GM21515 (cell line): Measurements from ENCODE around the gene APOO.

Experiments
- ATAC-seq: cut with Tn5 transposase; IDR thresholded peaks from one replicate; pipeline ENCODE4 v1.9.1; 2021; ENCODE audit not compliant: unreplicated experiment

Gene APOO

DNA sequence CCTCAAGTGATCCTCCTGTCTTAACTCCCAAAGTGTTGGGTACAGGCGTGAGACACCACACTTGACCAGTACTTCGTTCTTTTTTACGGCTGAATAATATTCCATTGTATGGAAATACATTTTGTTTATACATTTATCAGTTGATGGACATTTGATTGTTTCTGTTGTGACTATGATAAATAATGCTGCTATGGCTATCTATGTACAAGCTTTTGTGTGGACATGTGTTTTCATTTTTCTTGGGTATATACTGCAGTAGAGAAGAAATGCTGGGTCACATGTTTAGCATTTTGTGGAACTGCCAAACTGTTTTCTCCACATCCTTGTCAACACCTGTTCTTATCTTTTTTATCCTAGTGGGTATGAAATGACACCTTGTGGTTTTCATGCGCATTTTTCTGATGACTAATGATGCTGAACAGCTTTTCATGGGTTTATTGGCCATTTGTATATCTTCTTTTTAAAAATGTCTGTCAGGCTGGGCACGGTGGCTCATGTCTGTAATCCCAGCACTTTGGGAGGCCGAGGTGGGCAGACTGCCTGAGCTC, 87.4 kb downstream of the APOO start:
- no peak for ATAC-seq

DNA sequence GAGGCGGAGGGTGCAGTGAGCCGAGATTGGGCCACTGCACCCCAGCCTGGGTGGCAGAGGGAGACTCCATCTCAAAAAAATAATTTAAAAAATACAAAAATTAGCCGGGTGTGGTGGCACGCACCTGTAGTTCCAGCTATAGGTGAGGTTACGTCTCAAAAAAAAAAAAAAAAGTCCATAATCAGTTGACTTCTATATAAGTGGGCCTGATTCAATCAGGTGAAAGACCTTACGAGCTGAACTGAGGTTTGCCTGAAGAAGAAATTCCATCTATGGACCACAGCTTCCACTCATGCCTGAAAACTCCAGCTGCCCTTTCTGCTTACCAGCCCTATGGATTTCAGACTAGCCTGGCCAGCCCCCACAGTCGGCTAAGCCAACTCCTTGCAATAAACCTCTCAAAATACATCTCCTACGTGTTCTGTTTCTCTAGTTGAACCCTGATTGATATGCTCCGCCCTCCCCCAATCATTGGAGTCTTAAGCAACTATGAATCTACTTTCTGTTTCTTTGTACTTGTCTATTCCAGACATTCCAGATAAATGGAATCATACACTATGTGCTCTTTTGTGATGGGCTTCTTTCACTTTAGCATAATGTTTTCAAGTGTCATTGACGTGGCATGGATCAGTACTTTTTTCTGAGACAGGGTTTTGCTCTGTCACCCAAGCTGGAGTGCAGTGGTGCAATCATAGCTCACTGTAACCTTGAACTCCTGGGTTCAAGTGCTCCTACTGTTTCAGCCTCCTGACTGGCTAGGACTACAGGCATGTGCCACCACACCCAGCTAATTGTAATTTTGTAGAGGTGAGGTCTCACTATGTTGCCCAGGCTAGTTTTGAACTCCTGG, 88.1 kb downstream of the APOO start:
- no peak for ATAC-seq

DNA sequence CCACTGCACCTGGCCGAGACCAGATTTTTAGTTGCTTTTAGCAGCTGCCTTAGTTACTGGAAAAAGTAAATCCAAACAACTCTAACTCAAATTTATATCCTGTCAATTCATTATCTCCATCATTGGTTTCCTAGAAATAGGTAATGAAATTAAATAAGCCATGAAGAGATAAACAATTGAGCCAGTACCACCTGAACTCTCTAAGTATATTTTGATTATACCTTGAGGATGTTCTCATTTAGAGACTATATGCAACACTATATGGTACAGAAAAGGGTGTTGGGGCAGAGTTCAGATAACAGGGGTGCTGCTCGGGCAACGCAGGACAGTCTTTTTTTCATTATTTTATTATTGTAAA, 89.8 kb downstream of the APOO start:
- ATAC-seq, result no peak

GRCh38 chrX:23816179-23816578, 91.6 kb downstream of the APOO start:
- no peak for ATAC-seq

DNA sequence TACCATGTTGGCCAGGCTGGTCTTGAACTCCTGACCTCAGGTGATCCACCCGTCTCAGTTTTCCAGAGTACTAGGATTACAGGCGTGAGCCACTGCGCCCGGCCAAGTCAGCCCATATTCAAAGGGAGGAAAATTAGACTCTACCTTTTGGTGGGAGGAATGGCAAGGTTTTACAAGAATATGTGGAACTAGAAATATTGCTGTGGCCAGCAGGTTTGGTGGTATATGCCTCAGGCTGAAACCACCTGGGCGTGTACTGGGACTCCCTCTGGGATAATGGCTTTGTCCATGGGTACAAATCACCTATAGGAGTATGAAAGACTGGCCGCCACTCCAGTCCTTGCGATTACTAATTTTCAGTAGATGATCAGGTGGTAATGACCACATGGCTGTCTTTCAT, 92.4 kb downstream of the APOO start:
- ATAC-seq, result no peak

DNA sequence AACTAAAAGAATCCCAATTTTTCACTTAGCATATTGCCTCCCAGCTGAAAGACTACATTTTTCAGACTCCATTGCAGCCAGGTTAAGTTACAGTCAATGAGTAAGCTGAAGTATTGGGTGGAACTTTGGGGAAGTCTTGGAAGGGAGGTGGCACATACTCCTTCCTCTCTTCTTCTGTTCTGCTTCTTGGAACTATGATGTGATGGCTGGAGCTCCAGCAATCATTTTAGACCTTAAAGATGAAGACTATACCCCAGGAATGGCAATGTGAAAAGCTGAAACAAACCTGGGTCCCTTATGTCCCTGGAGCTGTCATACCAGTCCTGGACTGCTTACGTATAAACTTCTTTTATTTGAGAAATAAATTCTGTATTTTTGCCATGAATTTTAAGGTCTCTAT, 93.9 kb downstream of the APOO start:
- no peak for ATAC-seq

GRCh38 chrX:23811656-23812055, 96.1 kb downstream of the APOO start:
- no peak for ATAC-seq

GRCh38 chrX:23811108-23811651, 96.6 kb downstream of the APOO start:
- ATAC-seq, result no peak

DNA sequence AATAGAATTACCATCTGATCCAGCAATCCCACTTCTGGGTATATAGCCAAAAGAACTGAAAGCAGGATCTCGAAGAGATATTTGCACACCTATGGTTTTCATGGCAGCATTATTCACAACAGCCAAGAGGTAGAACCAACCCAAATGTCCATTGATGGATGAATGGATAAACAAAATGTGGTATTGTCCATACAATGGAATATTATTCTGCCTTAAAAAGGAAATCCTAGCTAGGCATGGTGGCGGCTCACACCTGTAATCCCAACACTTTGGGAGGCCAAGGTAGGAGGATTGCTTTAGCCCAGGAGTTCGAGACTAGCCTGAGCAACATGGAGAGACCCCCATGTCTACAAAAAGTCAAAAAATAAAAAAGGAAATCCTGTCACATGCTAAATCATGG, 97.5 kb downstream of the APOO start:
- no peak for ATAC-seq

GRCh38 chrX:23805389-23805788, 102.3 kb downstream of the APOO start:
- ATAC-seq, result no peak

DNA sequence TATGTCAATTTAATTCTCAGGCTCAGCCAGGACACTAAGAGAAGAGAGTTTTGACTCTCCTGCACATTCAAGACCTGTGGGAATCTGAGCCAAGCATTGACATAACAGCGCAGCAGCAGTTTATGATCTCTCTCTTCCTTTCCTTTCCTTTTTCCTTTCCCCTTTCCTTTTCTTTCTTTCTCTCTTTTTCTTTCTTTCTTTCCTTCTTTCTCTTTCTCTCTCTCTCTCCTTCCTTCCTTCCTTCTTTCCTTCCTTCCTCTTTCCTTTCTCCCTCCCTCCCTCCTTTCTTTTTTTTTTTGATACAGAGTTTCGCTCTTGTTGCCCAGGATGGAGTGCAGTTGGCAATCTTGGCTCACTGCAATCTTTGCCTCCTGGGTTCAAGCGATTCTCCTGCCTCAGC, 103.2 kb downstream of the APOO start:
- no peak for ATAC-seq

- no peak for ATAC-seq
Measured at GRCh38 chrX:23803931-23804381, 103.8 kb downstream of the APOO start.

GRCh38 chrX:23802431-23802830, 105.3 kb downstream of the APOO start:
- no peak for ATAC-seq

GRCh38 chrX:23799469-23800065, 108.2 kb downstream of the APOO start:
- no peak for ATAC-seq

- no peak for ATAC-seq
Measured at GRCh38 chrX:23797371-23798128, 110.2 kb downstream of the APOO start.

DNA sequence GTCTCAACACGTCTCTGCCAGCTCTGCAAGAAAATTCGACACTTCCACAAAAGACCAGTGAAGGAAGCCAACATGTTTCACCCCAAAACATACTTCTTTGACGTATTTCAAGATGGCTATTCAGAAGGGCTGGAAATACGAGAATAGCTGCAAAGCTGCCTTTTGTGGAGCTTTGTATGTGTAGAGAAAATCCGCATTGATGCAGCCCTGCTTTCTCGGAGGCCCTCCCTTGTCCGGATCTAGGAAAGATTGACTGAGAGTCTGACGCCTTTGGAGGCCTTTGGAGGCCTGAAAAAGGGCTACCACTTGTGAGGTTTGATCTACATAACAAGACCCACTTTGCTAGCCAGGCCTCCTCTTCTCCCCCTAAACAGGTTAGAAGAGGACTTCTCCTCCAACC, 112.5 kb downstream of the APOO start:
- ATAC-seq, result no peak

- no peak for ATAC-seq
Measured at GRCh38 chrX:23792861-23793553, 114.7 kb downstream of the APOO start.

GRCh38 chrX:23790155-23790497, 117.6 kb downstream of the APOO start:
- ATAC-seq, result no peak

GRCh38 chrX:23789386-23790154, 118.2 kb downstream of the APOO start:
- no peak for ATAC-seq

DNA sequence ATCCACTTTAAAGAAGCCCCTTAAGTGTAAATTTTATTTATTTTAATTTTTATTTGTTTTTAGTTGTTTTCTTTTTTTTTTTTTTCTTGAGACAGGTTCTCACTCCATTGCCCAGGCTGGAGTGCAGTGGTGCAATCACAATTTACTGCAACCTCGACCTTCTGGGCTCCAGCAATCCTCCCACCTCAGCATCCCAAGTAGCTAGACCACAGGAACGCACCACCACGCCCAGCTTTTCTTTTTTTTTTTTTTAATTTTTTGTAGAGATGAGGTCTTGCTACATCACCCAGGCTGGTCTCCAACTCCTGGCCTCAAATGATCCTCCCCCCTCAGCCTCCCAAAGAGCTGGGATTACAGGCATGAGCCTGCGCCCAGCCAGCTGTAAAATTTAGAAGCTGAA, 118.8 kb downstream of the APOO start:
- no peak for ATAC-seq
